Measurements from ENCODE around the gene SPATA1.
A peak's percentile ranks its signal among the peaks of the same experiment; 100 is the strongest.

Gene SPATA1

DNA sequence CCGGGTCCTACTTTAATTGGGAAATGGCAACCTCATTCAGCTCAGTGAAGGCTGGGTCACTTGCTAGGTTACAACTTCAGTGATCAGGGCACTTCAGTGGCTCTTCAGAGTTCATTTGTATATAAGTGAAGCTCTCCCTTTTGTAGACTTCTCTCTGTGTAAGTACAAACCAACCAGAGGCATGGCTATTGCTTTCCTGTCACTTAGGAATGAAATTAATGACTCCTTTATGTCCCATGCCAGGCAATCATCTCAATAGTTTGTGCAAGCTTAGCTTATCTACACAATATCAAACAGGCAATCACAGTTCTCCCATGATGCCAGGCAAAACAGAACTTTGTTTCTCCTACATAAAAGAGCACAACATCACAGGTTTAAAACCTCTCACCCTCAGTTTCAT, 90.8 kb downstream of the SPATA1 start:
- no peak for DNase-seq

DNA sequence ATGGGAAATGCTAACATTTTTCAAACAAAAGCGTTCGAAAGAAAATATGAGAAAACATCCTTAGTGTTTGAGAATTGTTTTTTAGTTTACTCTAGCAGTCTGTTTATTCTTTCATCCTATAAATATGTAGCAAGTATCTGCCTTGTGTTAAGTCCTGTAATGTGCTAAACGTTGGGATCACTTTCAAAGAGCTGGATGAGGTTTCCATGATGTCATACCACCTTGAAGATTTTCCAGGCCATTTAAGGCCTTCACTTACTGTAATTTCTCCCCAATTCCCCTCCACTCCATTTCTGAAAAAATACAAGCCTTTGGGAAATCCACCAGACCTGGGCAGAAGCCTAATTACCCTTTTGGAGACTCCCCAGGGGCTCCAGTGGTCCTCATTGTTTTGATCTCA, 92.2 kb downstream of the SPATA1 start:
- no peak for DNase-seq

DNA sequence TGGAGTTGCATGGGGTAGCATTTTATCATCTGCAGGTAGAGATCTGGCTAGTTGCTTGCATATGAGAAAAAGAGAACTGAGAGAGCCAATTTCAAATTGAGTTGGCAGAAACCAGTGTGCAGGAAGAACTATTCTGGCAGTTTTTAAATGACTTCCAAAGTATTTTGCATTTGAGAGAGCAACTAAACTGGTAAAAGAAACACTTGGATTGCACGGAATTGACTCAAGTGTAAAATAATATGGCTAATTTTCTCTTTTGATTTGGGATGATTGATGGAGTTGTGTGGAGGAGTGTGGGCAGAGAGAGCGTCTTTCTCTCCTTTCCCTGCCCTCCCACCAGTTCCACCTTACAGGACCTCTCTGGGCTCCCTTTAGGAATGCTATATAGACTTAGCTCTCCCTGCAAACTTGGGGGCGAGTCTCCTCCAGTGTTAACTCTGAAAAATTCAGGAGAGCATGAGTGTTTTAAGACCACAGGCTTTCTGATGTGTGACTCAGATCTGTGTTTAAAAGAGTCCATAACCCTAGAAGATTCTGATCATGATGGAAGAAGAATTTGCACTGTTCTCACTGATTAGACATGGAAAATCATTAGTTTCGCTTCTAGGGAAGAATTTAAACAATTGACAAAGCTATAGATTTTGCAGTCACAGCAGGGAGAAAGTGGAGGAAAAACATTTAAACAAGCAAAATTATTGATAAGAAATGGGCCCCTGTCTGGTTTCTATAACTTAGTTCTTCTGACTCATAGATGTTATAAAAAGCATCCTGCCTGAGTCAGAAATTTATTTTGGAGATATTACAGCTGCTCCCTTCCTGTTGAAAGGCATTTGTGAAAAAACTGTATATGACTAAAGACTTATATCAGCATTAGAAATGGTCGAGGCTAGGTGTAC, 92.9 kb downstream of the SPATA1 start:
- peak in 1 of 2 donors; percentile 38 for DNase-seq

DNA sequence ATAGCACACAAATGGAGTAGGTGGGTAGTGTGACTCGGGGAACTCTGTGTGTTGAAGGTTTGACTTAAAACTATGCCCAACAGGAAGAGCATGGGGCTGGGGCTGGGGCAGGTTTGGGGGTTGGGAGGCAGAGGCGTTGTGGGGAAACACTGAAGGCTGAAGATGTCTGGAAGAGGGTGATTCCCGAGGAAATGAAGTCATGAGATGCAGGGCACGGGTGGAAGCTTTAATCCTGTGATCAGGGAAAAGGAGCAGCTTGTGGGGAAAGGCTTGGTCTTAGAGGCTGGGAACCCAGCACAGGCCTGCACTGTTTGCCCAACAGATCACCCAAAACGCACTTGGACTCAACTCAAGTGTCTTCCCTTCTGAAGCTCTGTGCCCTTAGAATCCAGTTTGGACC, 94.6 kb downstream of the SPATA1 start:
- DNase-seq = no peak

DNA sequence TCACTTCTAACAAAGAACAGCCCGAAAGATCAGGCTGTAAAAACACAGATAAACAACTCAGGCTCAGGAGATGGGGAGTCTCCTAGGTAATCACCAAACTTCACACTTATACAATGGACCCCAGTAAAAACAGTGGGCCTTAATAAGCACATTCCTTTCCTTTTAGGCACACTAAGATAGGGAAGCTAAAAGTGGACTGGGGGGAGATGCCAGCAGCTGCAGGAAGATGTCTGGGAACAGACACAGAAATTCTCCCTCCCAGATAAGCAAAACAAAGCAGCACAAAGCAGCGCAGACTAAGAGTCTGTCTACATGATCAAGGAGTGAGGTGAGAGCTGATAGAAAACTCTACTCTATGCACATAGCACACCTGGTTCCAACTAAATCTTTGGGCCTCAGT, 97.0 kb downstream of the SPATA1 start:
- no peak for DNase-seq

DNA sequence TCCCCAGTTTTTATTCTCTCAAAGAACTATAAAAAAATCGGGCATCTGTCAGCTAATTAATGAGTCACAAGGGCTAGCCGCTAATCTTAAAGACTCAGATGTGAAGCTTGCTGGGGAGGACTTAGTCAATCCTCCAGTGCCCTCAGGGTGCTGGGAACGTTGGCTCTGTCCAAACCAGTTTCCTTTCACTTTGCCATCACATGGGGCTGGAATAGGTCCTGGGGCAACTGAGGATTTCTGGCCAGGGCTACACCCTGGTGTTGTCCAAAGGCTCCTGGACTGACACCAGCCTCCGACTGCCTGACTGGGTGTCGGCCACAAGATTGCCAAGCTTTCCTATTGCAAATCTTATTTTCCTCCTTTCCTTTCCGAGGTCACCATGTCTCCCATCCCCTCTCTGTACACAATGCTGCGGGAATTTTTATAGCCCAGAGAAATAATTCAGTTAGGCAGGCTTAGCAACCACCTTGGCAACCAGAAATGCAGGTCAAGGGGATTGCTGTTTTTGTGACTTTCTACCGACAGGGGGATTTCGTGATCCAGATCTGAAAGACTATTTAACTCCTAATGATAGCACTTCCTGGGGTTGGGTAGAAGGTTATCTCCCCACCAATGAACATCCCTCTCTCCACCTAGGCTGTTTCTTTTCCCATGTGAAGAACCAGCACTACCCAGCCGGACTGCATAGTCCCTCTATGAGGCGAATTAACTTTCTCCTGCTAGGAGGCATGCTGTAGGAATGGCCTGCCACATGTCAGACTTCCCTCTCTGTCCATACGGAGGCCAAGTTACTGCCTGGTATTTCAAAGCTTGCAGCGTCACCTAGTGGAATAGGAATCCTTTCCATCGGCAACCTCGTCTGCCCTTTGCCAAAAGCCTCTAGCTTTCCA, 98.0 kb downstream of the SPATA1 start:
- no peak for DNase-seq

DNA sequence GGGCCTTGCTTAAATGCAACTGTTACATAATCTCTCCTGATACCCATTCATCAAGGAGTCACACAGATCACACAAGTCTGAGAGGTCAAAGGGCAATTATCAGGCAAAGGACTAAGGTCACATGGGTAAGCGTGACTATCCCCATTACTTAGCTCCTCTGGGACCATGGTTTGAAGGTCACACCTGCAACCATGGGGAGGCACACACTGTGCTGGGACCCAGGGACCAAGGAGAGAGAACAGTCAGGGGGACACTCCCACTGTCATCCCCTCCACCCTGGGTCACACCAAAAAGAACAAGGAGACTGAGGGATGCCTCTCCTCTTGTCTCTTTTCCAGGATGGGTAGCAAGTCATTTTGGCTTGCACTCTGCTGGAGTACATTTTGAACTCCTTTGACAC, 99.0 kb downstream of the SPATA1 start:
- no peak for DNase-seq

DNA sequence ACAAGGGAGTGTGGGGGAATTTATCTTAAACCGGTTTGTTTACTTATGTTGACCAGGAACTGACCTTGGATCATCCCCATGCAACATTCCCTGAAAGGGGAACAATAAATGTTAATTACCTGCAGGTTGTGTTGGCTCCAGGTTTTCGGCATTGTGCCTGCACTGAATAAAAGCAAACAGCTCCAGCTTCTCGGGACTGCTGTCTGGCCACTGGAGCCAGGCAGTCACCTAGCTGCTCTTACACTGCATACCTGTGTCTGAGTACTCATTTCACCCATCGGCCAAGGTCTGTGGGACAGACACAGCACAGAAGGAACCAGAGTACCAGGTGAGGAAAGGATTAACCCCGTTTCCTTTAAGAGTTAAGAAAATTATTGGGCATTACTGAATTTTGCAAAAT, 100.8 kb downstream of the SPATA1 start:
- no peak for DNase-seq

DNA sequence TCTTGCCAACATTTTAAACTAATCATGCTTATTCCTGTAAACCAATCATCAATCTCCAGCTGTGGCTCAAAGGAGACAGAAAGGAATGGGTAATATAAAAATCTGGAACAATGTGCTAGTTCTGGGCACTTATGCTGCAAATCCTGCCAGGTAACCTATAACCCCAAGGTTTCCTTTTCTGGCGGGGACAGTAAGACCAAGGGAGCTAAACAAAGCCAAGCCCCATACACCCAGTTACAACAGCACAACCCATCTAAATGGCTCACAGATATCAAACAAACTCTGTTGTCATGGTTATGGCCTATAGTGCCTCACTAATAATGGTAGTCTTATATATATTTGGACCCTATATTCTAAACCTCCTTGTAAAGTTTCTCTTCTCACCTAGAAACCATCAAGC, 104.9 kb downstream of the SPATA1 start:
- no peak for DNase-seq

DNA sequence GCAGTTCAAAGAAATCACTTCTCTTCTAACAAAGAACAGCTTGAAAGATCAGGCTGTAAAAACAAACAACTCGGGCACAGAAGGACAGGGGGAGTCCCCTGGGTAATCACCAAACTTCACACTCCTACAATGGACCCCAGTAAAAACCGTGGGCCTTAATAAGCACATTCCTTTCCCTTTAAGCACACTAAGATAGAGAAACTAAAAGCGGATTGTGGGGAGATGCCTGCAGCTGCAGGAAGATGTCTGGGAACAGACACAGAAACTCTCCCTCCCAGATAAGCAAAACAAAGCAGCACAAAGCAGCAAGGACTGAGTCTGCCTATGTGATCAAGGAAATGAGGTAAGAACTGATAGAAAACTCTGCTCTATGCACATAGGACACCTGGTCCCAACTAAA, 105.6 kb downstream of the SPATA1 start:
- DNase-seq = no peak

DNA sequence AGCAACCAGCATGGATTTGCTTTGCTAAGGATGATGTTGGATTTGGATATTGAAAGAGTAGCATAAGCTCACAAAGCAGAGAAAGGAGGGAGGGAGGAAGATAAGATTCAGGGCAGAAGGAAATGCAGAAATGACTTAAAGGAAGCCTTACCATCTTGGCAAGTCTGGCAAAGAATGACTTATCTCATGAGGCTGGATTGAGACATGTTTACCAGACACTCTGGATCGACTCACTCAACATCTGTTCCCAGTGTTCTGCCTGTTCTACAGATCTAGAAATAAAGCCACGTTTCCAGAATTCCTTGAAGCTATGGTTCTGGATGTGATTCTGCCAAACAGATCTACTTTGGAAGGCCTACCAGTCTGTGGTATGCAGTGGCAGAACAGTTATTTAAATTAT, 106.8 kb downstream of the SPATA1 start:
- DNase-seq = no peak

DNA sequence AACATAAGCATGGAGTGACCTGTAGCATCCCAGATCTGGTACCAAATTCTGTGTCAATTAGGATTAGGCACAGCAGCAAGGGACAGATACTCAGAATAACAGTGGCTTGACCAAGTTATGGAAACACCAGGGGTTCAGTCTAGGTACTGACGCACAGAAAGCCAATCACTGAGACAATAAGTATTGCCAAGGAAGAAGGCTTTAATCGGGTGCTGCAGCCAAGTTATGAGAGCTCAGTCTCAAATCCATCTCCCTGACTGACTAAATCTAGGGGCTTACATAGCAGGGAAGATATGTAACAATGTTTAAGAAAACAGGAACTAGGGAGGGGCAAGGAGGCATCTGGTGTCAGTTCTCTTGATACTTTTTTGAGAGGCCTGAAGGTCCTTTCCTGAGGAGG, 107.7 kb downstream of the SPATA1 start:
- DNase-seq = no peak

DNA sequence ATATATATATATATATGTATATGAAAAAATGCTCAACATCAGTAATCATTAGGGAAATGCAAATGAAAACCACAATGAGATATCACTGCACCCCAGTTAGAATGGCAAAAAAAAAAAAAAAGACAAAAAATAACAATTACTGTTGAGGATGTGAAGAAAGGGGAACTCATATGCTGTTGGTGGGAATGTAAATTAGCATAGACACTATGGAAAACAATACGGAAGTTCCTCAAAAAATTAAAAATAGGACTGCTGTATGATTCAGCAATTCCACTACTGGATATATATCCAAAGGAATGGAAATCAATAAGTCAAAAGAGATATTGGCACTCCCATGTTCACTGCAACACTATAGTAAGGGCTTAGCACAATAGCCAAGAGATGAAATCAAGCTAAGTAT, 109.6 kb downstream of the SPATA1 start:
- no peak for DNase-seq

Data from bone marrow (tissue), 2 donors.